ENCODE results near the gene BIRC6.

Gene BIRC6

DNA sequence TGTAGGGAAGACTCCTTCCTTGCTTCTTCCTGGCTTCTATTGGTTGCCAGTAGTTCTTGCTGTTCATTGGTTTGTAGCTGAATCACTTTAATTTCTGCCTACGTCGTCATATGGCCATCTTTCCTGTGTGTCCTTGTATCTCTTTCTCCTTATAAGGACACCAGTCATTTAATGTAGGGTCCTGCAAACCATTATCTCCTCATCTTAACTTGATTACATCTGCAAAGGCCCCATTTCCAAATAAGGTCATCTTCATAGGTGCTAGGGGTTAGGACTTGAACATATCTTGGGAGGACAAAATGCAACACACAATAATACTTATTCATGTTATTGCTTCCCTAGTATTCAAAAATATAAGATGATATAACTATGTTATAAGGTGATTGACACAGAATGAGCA, 175.5 kb downstream of the BIRC6 start:
- Histone ChIP-seq H3K9me2 (replicated peaks; ENCODE audit: control insufficient read depth, low read length) (no peaks in the 10 kb centered on the region), H3K4me2 (ENCODE audit: low read length) (no peak overlapping the region), H3K27me3 (ENCODE audit: control insufficient read depth, low read length) (no peaks in the 10 kb centered on the region), H4K20me1 (ENCODE audit: control insufficient read depth, insufficient read depth, low read depth, low read length) (no peaks in the 10 kb centered on the region), H3F3A (ENCODE audit: control insufficient read depth, insufficient read depth) (no peaks in the 10 kb centered on the region; the same call in 1 of the 2 replicates), H3K9me3 (ENCODE audit: control insufficient read depth, insufficient read depth, low read length) (no peaks in the 10 kb centered on the region), H3K79me2 (ENCODE audit: control insufficient read depth, low read length) (0 out of 2 replicates have a peak, but pooled peaks cover 2% of the 10 kb centered on the region), H3K4me3 (ENCODE audit: low read length) (no peak overlapping the region), H3K36me3 (ENCODE audit: control insufficient read depth, low read length) (peaks cover 58% of the 10 kb centered on the region), H3K4me1 (ENCODE audit: control insufficient read depth, low read length) (no peaks in the 10 kb centered on the region), H3K27ac (ENCODE audit: low read depth, low read length) (no peak overlapping the region)
- TF ChIP-seq, protein P1, sequence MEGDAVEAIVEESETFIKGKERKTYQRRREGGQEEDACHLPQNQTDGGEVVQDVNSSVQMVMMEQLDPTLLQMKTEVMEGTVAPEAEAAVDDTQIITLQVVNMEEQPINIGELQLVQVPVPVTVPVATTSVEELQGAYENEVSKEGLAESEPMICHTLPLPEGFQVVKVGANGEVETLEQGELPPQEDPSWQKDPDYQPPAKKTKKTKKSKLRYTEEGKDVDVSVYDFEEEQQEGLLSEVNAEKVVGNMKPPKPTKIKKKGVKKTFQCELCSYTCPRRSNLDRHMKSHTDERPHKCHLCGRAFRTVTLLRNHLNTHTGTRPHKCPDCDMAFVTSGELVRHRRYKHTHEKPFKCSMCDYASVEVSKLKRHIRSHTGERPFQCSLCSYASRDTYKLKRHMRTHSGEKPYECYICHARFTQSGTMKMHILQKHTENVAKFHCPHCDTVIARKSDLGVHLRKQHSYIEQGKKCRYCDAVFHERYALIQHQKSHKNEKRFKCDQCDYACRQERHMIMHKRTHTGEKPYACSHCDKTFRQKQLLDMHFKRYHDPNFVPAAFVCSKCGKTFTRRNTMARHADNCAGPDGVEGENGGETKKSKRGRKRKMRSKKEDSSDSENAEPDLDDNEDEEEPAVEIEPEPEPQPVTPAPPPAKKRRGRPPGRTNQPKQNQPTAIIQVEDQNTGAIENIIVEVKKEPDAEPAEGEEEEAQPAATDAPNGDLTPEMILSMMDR (IDR thresholded peaks at IDR 0.05; ENCODE audit: low read depth, low read length, poor library complexity, severe bottlenecking), result no peak
- no peak for TF ChIP-seq EZH2phosphoT487 (IDR thresholded peaks at IDR 0.05; ENCODE audit: borderline replicate concordance, low read length)

DNA sequence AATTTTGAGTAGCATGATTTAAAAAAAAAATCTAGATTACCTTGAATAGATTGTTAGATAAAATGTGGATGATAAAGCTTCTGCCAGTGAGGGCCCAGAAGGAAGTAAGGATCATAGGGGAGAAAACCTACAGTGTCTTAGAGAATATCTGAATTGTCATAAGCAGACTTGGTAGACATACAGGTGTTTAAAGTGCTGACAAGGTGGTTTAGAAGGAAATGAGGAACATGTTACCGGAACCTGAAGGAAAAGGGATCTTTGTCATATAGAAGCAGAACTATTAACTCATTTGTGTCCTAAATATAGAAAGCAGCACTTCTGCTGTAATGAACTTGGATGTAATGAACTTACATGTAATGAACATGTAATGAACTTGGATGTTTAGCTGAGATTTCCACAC, 176.1 kb downstream of the BIRC6 start:
- Histone ChIP-seq H3K4me3 (ENCODE audit: low read length) (no peak overlapping the region), H4K20me1 (ENCODE audit: control insufficient read depth, insufficient read depth, low read depth, low read length) (no peaks in the 10 kb centered on the region), H3K4me2 (ENCODE audit: low read length) (no peak overlapping the region), H3K9me2 (replicated peaks; ENCODE audit: control insufficient read depth, low read length) (no peaks in the 10 kb centered on the region), H3K9me3 (ENCODE audit: control insufficient read depth, insufficient read depth, low read length) (no peaks in the 10 kb centered on the region), H3K27me3 (ENCODE audit: control insufficient read depth, low read length) (no peaks in the 10 kb centered on the region), H3F3A (ENCODE audit: control insufficient read depth, insufficient read depth) (no peaks in the 10 kb centered on the region; the same call in 1 of the 2 replicates), H3K36me3 (ENCODE audit: control insufficient read depth, low read length) (peaks cover 52% of the 10 kb centered on the region), H3K4me1 (ENCODE audit: control insufficient read depth, low read length) (no peaks in the 10 kb centered on the region), H3K79me2 (ENCODE audit: control insufficient read depth, low read length) (0 out of 2 replicates have a peak, but pooled peaks cover 2% of the 10 kb centered on the region), H3K27ac (ENCODE audit: low read depth, low read length) (no peak overlapping the region)
- no peak for TF ChIP-seq EZH2phosphoT487 (IDR thresholded peaks at IDR 0.05; ENCODE audit: borderline replicate concordance, low read length)
- TF ChIP-seq, protein P1 (IDR thresholded peaks at IDR 0.05; ENCODE audit: low read depth, low read length, poor library complexity, severe bottlenecking), result no peak

DNA sequence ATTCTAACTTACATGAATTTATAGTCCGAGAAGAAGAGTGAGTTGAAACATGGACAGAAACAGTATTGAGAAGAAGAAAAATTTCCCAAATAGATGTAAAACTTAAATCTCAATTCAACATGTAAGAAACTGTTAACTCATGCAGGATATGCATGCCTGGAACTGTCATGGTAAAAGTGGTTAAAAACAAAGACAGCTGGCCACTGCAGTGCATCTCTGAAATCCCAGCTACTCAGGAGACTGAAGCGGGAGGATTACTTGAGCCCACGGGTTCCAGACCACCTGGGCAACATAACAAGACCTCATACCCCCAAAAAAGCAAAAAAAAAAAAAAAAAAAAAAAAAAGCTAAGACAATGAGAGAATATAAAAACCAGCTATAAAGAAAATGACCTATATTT, 178.0 kb downstream of the BIRC6 start:
- peaks cover 54% of the 10 kb centered on the region for H3K36me3 ChIP-seq (ENCODE audit: control insufficient read depth, low read length)
- no peaks in the 10 kb centered on the region for H4K20me1 ChIP-seq (ENCODE audit: control insufficient read depth, insufficient read depth, low read depth, low read length)
- H3K4me1 ChIP-seq (ENCODE audit: control insufficient read depth, low read length), result no peaks in the 10 kb centered on the region
- TF ChIP-seq, protein P1 (IDR thresholded peaks at IDR 0.05; ENCODE audit: low read depth, low read length, poor library complexity, severe bottlenecking), result no peak
- no peak for TF ChIP-seq EZH2phosphoT487 (IDR thresholded peaks at IDR 0.05; ENCODE audit: borderline replicate concordance, low read length)
- no peaks in the 10 kb centered on the region for H3K9me2 ChIP-seq (replicated peaks; ENCODE audit: control insufficient read depth, low read length)
- H3K27me3 ChIP-seq (ENCODE audit: control insufficient read depth, low read length), result no peaks in the 10 kb centered on the region
- no peaks in the 10 kb centered on the region for H3K9me3 ChIP-seq (ENCODE audit: control insufficient read depth, insufficient read depth, low read length)
- no peaks in the 10 kb centered on the region; the same call in 1 of the 2 replicates for H3F3A ChIP-seq (ENCODE audit: control insufficient read depth, insufficient read depth)
- no peak overlapping the region for H3K27ac ChIP-seq (ENCODE audit: low read depth, low read length)
- H3K4me3 ChIP-seq (ENCODE audit: low read length), result no peak overlapping the region
- 0 out of 2 replicates have a peak, but pooled peaks cover 2% of the 10 kb centered on the region for H3K79me2 ChIP-seq (ENCODE audit: control insufficient read depth, low read length)
- H3K4me2 ChIP-seq (ENCODE audit: low read length), result no peak overlapping the region
